Measurements from ENCODE around the gene KCNK1.

- TF ChIP-seq CTCF (IDR thresholded peaks at IDR 0.05) (no peak), ELK1 (IDR thresholded peaks at IDR 0.05; ENCODE audit: low read depth, low read length) (no peak)
Measured at GRCh38 chr1:233647073-233647472, 33.2 kb downstream of the KCNK1 start.
